ENCODE data around the gene SREK1.

The SREK1 gene

DNA sequence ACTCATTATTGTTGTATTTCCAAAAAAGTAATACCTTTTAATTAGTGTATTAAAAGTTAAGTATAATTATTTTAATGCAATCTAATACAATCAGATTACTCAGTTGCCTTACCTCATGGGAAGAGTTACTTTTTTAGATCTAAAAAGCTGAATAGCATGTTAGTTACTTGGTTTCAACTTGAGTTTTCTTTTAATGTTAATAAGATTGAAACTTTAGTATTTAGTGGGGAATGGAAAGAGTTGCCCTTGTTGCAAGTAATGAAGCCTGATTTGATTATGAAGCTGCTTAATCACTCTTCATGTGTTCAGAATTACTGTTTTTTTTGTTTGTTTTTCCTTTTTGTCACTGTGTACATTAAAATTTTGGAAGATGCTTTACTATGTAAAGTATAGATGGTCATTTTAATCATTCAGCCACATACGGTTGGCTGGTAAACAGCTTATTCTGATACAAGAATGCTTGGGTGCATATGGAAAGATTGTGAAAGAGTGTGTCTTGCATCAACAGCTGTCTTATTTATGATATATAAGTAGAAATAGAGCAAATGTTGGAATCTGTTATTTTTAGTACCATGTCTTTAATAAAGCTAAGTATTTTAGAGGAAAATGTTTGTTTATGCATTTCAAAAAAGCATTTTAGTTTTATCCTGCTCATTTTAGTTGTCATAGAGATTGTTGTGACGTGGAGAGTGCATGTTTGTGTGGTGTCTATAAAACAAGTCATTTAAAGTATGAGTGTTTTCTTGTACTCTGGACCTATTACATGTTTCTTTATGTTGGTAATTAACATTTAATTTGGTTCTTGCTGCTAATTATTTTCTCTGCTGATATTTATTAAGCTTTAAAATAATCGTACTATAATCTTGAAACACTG is 36.4 kb downstream of the SREK1 start:
- H4K20me1 ChIP-seq (ENCODE audit: insufficient read depth) = no peaks in the 10 kb centered on the region
- peaks cover 12% of the 10 kb centered on the region; the same call in 1 of the 2 replicates for H3K36me3 ChIP-seq (ENCODE audit: insufficient read depth)
- no peak overlapping the region for H3K27ac ChIP-seq
- H3K4me2 ChIP-seq = no peak overlapping the region
- H3K27me3 ChIP-seq (ENCODE audit: insufficient read depth, low read depth) = no peaks in the 10 kb centered on the region
- H3K9ac ChIP-seq = no peak overlapping the region
- no peak overlapping the region for H3K4me3 ChIP-seq (IDR thresholded peaks at IDR 0.05; ENCODE audit: insufficient read depth, low read depth, low read length)
- TF ChIP-seq, protein P1, sequence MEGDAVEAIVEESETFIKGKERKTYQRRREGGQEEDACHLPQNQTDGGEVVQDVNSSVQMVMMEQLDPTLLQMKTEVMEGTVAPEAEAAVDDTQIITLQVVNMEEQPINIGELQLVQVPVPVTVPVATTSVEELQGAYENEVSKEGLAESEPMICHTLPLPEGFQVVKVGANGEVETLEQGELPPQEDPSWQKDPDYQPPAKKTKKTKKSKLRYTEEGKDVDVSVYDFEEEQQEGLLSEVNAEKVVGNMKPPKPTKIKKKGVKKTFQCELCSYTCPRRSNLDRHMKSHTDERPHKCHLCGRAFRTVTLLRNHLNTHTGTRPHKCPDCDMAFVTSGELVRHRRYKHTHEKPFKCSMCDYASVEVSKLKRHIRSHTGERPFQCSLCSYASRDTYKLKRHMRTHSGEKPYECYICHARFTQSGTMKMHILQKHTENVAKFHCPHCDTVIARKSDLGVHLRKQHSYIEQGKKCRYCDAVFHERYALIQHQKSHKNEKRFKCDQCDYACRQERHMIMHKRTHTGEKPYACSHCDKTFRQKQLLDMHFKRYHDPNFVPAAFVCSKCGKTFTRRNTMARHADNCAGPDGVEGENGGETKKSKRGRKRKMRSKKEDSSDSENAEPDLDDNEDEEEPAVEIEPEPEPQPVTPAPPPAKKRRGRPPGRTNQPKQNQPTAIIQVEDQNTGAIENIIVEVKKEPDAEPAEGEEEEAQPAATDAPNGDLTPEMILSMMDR (conservative IDR thresholded peaks at IDR 0.05; ENCODE audit: low read depth, low read length) = no peak
- H2AFZ ChIP-seq (ENCODE audit: low read depth) = no peak overlapping the region
- no peaks in the 10 kb centered on the region for H3K4me1 ChIP-seq (ENCODE audit: low read depth, poor library complexity, severe bottlenecking)
- H3K79me2 ChIP-seq (ENCODE audit: insufficient read depth, low read depth) = peaks cover 9% of the 10 kb centered on the region; the same call in 1 of the 2 replicates

DNA sequence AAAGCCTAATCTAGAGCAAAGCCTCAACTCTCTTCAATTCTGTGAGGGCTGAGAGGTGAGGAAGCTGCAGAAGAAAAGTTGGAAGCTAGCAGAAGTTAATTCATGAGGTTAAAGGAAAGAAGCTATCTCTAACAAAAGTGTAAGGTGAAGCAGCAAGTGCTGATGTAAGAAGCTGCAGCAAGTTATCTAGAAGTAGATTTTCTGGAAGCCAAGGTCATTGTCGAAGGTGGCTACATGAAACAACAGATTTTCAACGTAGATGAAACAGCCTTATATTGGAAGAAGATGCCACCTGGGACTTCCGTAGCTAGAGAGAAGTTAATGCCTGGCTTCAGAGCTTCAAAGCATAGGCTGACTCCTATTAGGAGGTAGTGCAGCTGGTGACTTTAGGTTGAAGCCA is 42.0 kb downstream of the SREK1 start:
- no peak overlapping the region for H3K4me3 ChIP-seq (IDR thresholded peaks at IDR 0.05; ENCODE audit: insufficient read depth, low read depth, low read length)
- H3K4me1 ChIP-seq (ENCODE audit: low read depth, poor library complexity, severe bottlenecking) = no peaks in the 10 kb centered on the region
- TF ChIP-seq, protein P1 (conservative IDR thresholded peaks at IDR 0.05; ENCODE audit: low read depth, low read length) = no peak
- H3K36me3 ChIP-seq (ENCODE audit: insufficient read depth) = no peaks in the 10 kb centered on the region
- no peak overlapping the region for H3K9ac ChIP-seq
- no peaks in the 10 kb centered on the region for H3K27me3 ChIP-seq (ENCODE audit: insufficient read depth, low read depth)
- no peak overlapping the region for H3K4me2 ChIP-seq
- no peaks in the 10 kb centered on the region for H3K79me2 ChIP-seq (ENCODE audit: insufficient read depth, low read depth)
- H4K20me1 ChIP-seq (ENCODE audit: insufficient read depth) = no peaks in the 10 kb centered on the region
- no peak overlapping the region for H2AFZ ChIP-seq (ENCODE audit: low read depth)
- no peak overlapping the region for H3K27ac ChIP-seq

GRCh38 chr5:66193419-66193818 is 49.3 kb downstream of the SREK1 start:
- TF ChIP-seq, protein P1 (conservative IDR thresholded peaks at IDR 0.05; ENCODE audit: low read depth, low read length) = no peak
- no peak overlapping the region for H3K4me3 ChIP-seq (IDR thresholded peaks at IDR 0.05; ENCODE audit: insufficient read depth, low read depth, low read length)
- no peak overlapping the region for H3K4me2 ChIP-seq

GRCh38 chr5:66197764-66198405 is 53.8 kb downstream of the SREK1 start:
- Histone ChIP-seq H3K36me3 (ENCODE audit: insufficient read depth) (no peaks in the 10 kb centered on the region), H3K27ac (no peak overlapping the region), H4K20me1 (ENCODE audit: insufficient read depth) (no peaks in the 10 kb centered on the region), H3K4me1 (ENCODE audit: low read depth, poor library complexity, severe bottlenecking) (peaks cover 10% of the 10 kb centered on the region), H3K79me2 (ENCODE audit: insufficient read depth, low read depth) (no peaks in the 10 kb centered on the region), H3K4me3 (IDR thresholded peaks at IDR 0.05; ENCODE audit: insufficient read depth, low read depth, low read length) (no peak overlapping the region), H3K27me3 (ENCODE audit: insufficient read depth, low read depth) (no peaks in the 10 kb centered on the region), H3K4me2 (no peak overlapping the region), H3K9ac (no peak overlapping the region), H2AFZ (ENCODE audit: low read depth) (no peak overlapping the region)
- TF ChIP-seq, protein P1 (conservative IDR thresholded peaks at IDR 0.05; ENCODE audit: low read depth, low read length) = no peak

More at GRCh38 chr5:66193419-66193818, 49.3 kb downstream of the SREK1 start:
- no peak overlapping the region for H3K9ac ChIP-seq
- no peaks in the 10 kb centered on the region for H3K36me3 ChIP-seq (ENCODE audit: insufficient read depth)
- H3K27ac ChIP-seq = no peak overlapping the region
- H4K20me1 ChIP-seq (ENCODE audit: insufficient read depth) = no peaks in the 10 kb centered on the region
- no peaks in the 10 kb centered on the region for H3K27me3 ChIP-seq (ENCODE audit: insufficient read depth, low read depth)
- no peak overlapping the region for H2AFZ ChIP-seq (ENCODE audit: low read depth)
- H3K4me1 ChIP-seq (ENCODE audit: low read depth, poor library complexity, severe bottlenecking) = no peaks in the 10 kb centered on the region
- no peaks in the 10 kb centered on the region for H3K79me2 ChIP-seq (ENCODE audit: insufficient read depth, low read depth)
